ENCODE measurements around the gene ZNF749.

The ZNF749 gene

GRCh38 chr19:57435062-57435978 is at the start of gene ZNF749:
Gene ZNF749, plus strand, starts transcription at chr19:57435325. Its CDS starts 254 bp downstream, at chr19:57435579.
- DNase-seq (ENCODE audit: low read depth): peak; percentile 92

GRCh38 chr19:57389194-57389729 is 45.9 kb upstream of the ZNF749 start:
- DNase-seq (ENCODE audit: low read depth): no peak

- DNase-seq (ENCODE audit: low read depth): peak; percentile 96
These were observed 45.2 kb upstream of the ZNF749 start, which contains the start of gene ZNF548 for GRCh38 chr19:57389730-57390598. Gene ZNF548, plus strand, starts transcription at chr19:57389854. Its CDS starts 246 bp downstream, at chr19:57390100.

GRCh38 chr19:57395710-57396109 is 39.4 kb upstream of the ZNF749 start:
- no peak for DNase-seq (ENCODE audit: low read depth)

- DNase-seq (ENCODE audit: low read depth): no peak
These were observed 36.3 kb upstream of the ZNF749 start for GRCh38 chr19:57398868-57399267.

- DNase-seq (ENCODE audit: low read depth): no peak
These were observed 31.2 kb upstream of the ZNF749 start for GRCh38 chr19:57403737-57404563.

- peak; percentile 46 for DNase-seq (ENCODE audit: low read depth)
These were observed 28.5 kb upstream of the ZNF749 start for GRCh38 chr19:57406516-57407123.

- DNase-seq (ENCODE audit: low read depth): peak; percentile 88
These were observed 24.1 kb upstream of the ZNF749 start, which contains the start of gene ZNF17 for GRCh38 chr19:57410877-57411671. Gene ZNF17, plus strand, starts transcription at chr19:57411161. Its CDS starts 2,455 bp downstream, at chr19:57413616.

GRCh38 chr19:57419439-57419838 is 15.7 kb upstream of the ZNF749 start:
- DNase-seq (ENCODE audit: low read depth): no peak

- DNase-seq (ENCODE audit: low read depth): no peak
These were observed 14.1 kb upstream of the ZNF749 start for GRCh38 chr19:57421037-57421436.

GRCh38 chr19:57434386-57435061 is 601 bp upstream of the ZNF749 start:
- no peak for DNase-seq (ENCODE audit: low read depth)

GRCh38 chr19:57436417-57436816 is 1.3 kb downstream of the ZNF749 start:
- DNase-seq (ENCODE audit: low read depth): no peak

GRCh38 chr19:57437931-57438330 is 2.8 kb downstream of the ZNF749 start:
- no peak for DNase-seq (ENCODE audit: low read depth)

- DNase-seq (ENCODE audit: low read depth): no peak
These were observed 3.8 kb downstream of the ZNF749 start for GRCh38 chr19:57438925-57439324.

- DNase-seq (ENCODE audit: low read depth): no peak
These were observed 7.0 kb downstream of the ZNF749 start for GRCh38 chr19:57441979-57442752.

- DNase-seq (ENCODE audit: low read depth): no peak
These were observed 8.1 kb downstream of the ZNF749 start for GRCh38 chr19:57443121-57443696.

- no peak for DNase-seq (ENCODE audit: low read depth)
These were observed 17.2 kb downstream of the ZNF749 start for GRCh38 chr19:57452307-57452706.

- no peak for DNase-seq (ENCODE audit: low read depth)
These were observed 30.7 kb downstream of the ZNF749 start for GRCh38 chr19:57465680-57466381.

All from activated T-helper 9 cell treated with anti-CD3 and anti-CD28 coated beads, Interleukin-2, amount 50 U/mL, for 16 hours (primary cell).